T-helper 1 cell treated with Interleukin-12 subunit alpha and Interleukin-12 subunit beta and Interleukin-4 antibody, amounts not matched to agents 30 μg/mL and 1 μg/mL, for 36 hours (primary cell): ENCODE measurements around the gene PTPN21.

Experiments
- H3K27ac Mint-ChIP-seq: one replicate; pipeline ENCODE4 v1.8.0; 2021; ENCODE audit warnings: mild to moderate bottlenecking, mixed read lengths
- H3K27me3 Mint-ChIP-seq: one replicate; pipeline ENCODE4 v1.8.0; 2021; ENCODE audit warnings: low read depth, mixed read lengths
- H3K36me3 Mint-ChIP-seq: one replicate; pipeline ENCODE4 v1.8.0; 2021; ENCODE audit warnings: low read depth, mixed read lengths
- H3K4me1 Mint-ChIP-seq: one replicate; pipeline ENCODE4 v1.8.0; 2021; ENCODE audit warnings: low read depth, mixed read lengths
- H3K4me3 Mint-ChIP-seq: one replicate; pipeline ENCODE4 v1.8.0; 2021; ENCODE audit warnings: mild to moderate bottlenecking, moderate library complexity, mixed read lengths
- H3K9me3 Mint-ChIP-seq: one replicate; pipeline ENCODE4 v1.8.0; 2021; ENCODE audit warnings: mixed read lengths

PTPN21 gene

DNA sequence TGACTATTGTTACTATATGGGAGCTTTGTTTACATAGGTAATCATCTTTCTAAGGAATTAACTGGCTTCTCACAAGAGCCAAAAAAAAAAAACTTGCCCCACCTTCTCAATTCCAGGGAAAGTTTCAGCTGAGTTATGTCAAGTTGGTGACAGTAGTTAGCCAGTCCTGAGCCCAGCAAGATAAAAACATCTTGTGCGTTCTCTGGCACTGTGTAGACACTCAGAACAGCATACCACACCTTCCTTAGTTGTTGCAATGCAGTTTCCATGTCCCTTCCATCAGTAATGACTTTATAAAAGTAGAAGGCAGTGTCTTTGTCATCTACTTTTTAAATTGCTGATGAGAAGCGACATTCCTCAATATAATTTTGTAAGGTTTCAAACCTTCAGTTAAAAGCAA lies 50.2 kb downstream of the PTPN21 start:
- H3K4me3 Mint-ChIP-seq: no peak overlapping the region
- no peaks in the 10 kb centered on the region for H3K27me3 Mint-ChIP-seq
- no peak overlapping the region for H3K27ac Mint-ChIP-seq
- H3K36me3 Mint-ChIP-seq: no peaks in the 10 kb centered on the region
- no peaks in the 10 kb centered on the region for H3K4me1 Mint-ChIP-seq
- no peaks in the 10 kb centered on the region for H3K9me3 Mint-ChIP-seq

- Mint-ChIP-seq H3K27ac (no peak overlapping the region), H3K27me3 (no peaks in the 10 kb centered on the region), H3K36me3 (no peaks in the 10 kb centered on the region), H3K9me3 (no peaks in the 10 kb centered on the region), H3K4me1 (no peaks in the 10 kb centered on the region), H3K4me3 (no peak overlapping the region)
Observed at GRCh38 chr14:88503754-88504406, 50.9 kb downstream of the PTPN21 start.

DNA sequence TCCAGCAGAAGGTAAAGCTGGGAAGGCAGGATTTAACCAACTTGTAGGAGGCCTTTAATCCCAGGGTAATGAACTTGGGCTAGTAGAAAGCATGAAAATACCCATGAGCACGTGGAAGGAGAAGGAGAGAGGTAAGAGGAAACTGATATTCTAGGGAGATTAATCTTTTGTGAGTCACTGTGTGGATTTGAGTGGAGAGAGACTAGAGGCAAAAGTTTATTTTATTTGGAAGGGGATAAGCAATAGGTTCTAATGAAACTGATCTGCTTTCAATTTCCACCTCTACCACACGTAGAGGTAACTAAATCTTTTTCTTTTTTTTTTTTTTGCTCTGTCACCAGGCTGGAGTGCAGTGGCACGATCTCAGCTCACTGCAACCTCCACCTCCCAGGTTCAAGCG lies 52.1 kb downstream of the PTPN21 start:
- Mint-ChIP-seq H3K4me3 (no peak overlapping the region), H3K27ac (no peak overlapping the region)

GRCh38 chr14:88500611-88501010 lies 54.2 kb downstream of the PTPN21 start:
- Mint-ChIP-seq H3K27ac (no peak overlapping the region), H3K4me3 (no peak overlapping the region), H3K27me3 (peaks cover 2% of the 10 kb centered on the region), H3K36me3 (no peaks in the 10 kb centered on the region), H3K4me1 (no peaks in the 10 kb centered on the region), H3K9me3 (no peaks in the 10 kb centered on the region)

More for the DNA sequence above, 52.1 kb downstream of the PTPN21 start:
- no peaks in the 10 kb centered on the region for H3K27me3 Mint-ChIP-seq
- H3K4me1 Mint-ChIP-seq: no peaks in the 10 kb centered on the region
- no peaks in the 10 kb centered on the region for H3K9me3 Mint-ChIP-seq
- H3K36me3 Mint-ChIP-seq: no peaks in the 10 kb centered on the region

GRCh38 chr14:88499225-88499624 lies 55.6 kb downstream of the PTPN21 start:
- Mint-ChIP-seq H3K27me3 (peaks cover 5% of the 10 kb centered on the region), H3K4me3 (no peak overlapping the region), H3K4me1 (no peaks in the 10 kb centered on the region), H3K9me3 (no peaks in the 10 kb centered on the region), H3K36me3 (no peaks in the 10 kb centered on the region), H3K27ac (no peak overlapping the region)

- H3K9me3 Mint-ChIP-seq: no peaks in the 10 kb centered on the region
- no peaks in the 10 kb centered on the region for H3K36me3 Mint-ChIP-seq
- no peak overlapping the region for H3K4me3 Mint-ChIP-seq
- no peak overlapping the region for H3K27ac Mint-ChIP-seq
- H3K27me3 Mint-ChIP-seq: peaks cover 5% of the 10 kb centered on the region
- peaks cover 2% of the 10 kb centered on the region for H3K4me1 Mint-ChIP-seq
Observed at GRCh38 chr14:88496414-88496813, 58.4 kb downstream of the PTPN21 start.

GRCh38 chr14:88493392-88494185 lies 61.2 kb downstream of the PTPN21 start:
- Mint-ChIP-seq H3K36me3 (no peaks in the 10 kb centered on the region), H3K27ac (no peak overlapping the region), H3K9me3 (no peaks in the 10 kb centered on the region), H3K27me3 (peaks cover 5% of the 10 kb centered on the region), H3K4me3 (no peak overlapping the region), H3K4me1 (peaks cover 2% of the 10 kb centered on the region)

DNA sequence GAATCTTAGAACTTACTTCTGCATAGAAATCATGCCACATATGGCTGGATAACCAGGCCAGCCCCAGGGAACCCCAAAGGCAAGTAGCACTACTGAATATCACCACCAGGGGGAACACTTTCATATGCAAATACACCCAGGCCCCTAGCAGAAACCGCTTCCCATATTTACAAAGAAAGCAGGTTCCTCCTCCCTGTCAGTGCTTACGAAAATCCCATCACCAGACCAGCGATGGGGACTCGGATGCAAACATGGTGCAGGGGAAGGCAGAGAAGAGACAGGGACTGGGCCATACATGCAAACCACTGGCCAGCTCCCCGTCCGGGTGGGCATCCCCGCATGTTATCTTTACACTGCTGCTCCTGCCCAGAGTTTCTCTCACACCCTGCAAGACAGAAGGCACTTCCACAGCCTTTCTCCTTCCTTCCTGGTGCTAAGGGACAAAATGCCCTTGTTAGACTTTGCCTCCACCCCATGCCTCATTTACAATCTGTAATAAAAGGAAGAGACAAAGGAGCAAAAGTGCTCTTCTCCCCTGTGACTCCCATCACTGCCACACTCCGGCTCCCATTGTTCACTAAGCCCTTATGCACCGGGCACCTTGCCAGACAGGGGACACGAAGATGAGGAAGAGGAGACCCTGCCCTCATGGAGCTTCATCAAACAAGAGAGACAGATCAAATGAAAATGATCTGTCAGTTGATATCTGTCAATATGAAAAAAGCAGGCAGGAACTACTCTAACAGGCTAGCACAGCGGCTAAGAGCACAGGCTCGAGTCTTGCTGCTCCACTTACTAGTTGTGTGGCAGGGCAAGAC lies 62.3 kb downstream of the PTPN21 start:
- no peaks in the 10 kb centered on the region for H3K9me3 Mint-ChIP-seq
- no peaks in the 10 kb centered on the region for H3K36me3 Mint-ChIP-seq
- peaks cover 5% of the 10 kb centered on the region for H3K27me3 Mint-ChIP-seq
- peaks cover 2% of the 10 kb centered on the region for H3K4me1 Mint-ChIP-seq
- H3K4me3 Mint-ChIP-seq: no peak overlapping the region
- no peak overlapping the region for H3K27ac Mint-ChIP-seq

- Mint-ChIP-seq H3K4me1 (peaks cover 2% of the 10 kb centered on the region), H3K27me3 (no peaks in the 10 kb centered on the region), H3K9me3 (no peaks in the 10 kb centered on the region), H3K36me3 (no peaks in the 10 kb centered on the region), H3K27ac (no peak overlapping the region), H3K4me3 (no peak overlapping the region)
Observed at GRCh38 chr14:88490168-88490567, 64.6 kb downstream of the PTPN21 start.

GRCh38 chr14:88488897-88489296 lies 65.9 kb downstream of the PTPN21 start:
- Mint-ChIP-seq H3K9me3 (no peaks in the 10 kb centered on the region), H3K4me3 (no peak overlapping the region), H3K36me3 (no peaks in the 10 kb centered on the region), H3K27ac (no peak overlapping the region), H3K4me1 (peaks cover 2% of the 10 kb centered on the region), H3K27me3 (no peaks in the 10 kb centered on the region)

- Mint-ChIP-seq H3K4me3 (no peak overlapping the region), H3K27ac (no peak overlapping the region), H3K36me3 (no peaks in the 10 kb centered on the region), H3K9me3 (no peaks in the 10 kb centered on the region), H3K4me1 (peaks cover 2% of the 10 kb centered on the region), H3K27me3 (no peaks in the 10 kb centered on the region)
Observed at GRCh38 chr14:88488081-88488480, 66.7 kb downstream of the PTPN21 start.

- no peaks in the 10 kb centered on the region for H3K36me3 Mint-ChIP-seq
Observed at GRCh38 chr14:88482524-88482923, 72.3 kb downstream of the PTPN21 start.

GRCh38 chr14:88481794-88482193 lies 73.0 kb downstream of the PTPN21 start:
- Mint-ChIP-seq H3K9me3 (no peaks in the 10 kb centered on the region), H3K4me3 (no peak overlapping the region), H3K27ac (no peak overlapping the region), H3K4me1 (no peaks in the 10 kb centered on the region), H3K36me3 (no peaks in the 10 kb centered on the region), H3K27me3 (no peaks in the 10 kb centered on the region)

More at GRCh38 chr14:88482524-88482923, 72.3 kb downstream of the PTPN21 start:
- Mint-ChIP-seq H3K27ac (no peak overlapping the region), H3K4me3 (no peak overlapping the region), H3K9me3 (no peaks in the 10 kb centered on the region), H3K27me3 (no peaks in the 10 kb centered on the region), H3K4me1 (no peaks in the 10 kb centered on the region)

GRCh38 chr14:88481059-88481458 lies 73.7 kb downstream of the PTPN21 start:
- H3K4me1 Mint-ChIP-seq: no peaks in the 10 kb centered on the region
- no peaks in the 10 kb centered on the region for H3K36me3 Mint-ChIP-seq
- H3K9me3 Mint-ChIP-seq: no peaks in the 10 kb centered on the region
- no peaks in the 10 kb centered on the region for H3K27me3 Mint-ChIP-seq
- no peak overlapping the region for H3K27ac Mint-ChIP-seq
- H3K4me3 Mint-ChIP-seq: no peak overlapping the region
